GM18870 (cell line): ENCODE results near the gene ECT2L.
"Not testable (repeated sequence)": the region's sequence is repeated elsewhere in the genome, so short reads cannot be mapped to it uniquely, and the experiment has no call there.

Source experiments
- ATAC-seq: cut with Tn5 transposase; IDR thresholded peaks from one replicate; pipeline ENCODE4 v1.9.1; 2021; ENCODE audit warnings: moderate library complexity; ENCODE audit not compliant: unreplicated experiment

The ECT2L gene

GRCh38 chr6:138923561-138923960 is 127.7 kb downstream of the ECT2L start:
- ATAC-seq: no peak

- ATAC-seq: no peak
Measured at GRCh38 chr6:138925806-138926205, 129.9 kb downstream of the ECT2L start.

- no peak for ATAC-seq
Measured at GRCh38 chr6:138926579-138926978, 130.7 kb downstream of the ECT2L start.

- ATAC-seq: no peak
Measured at GRCh38 chr6:138931660-138932059, 135.8 kb downstream of the ECT2L start.

- not testable (repeated sequence) for ATAC-seq
Measured at GRCh38 chr6:138936873-138937272, 141.0 kb downstream of the ECT2L start.

- ATAC-seq: no peak
Measured at GRCh38 chr6:138943089-138943625, 147.3 kb downstream of the ECT2L start.

GRCh38 chr6:138944412-138944811 is 148.5 kb downstream of the ECT2L start:
- no peak for ATAC-seq

GRCh38 chr6:138945354-138945753 is 149.5 kb downstream of the ECT2L start:
- no peak for ATAC-seq

- no peak for ATAC-seq
Measured at GRCh38 chr6:138948004-138948403, 152.1 kb downstream of the ECT2L start.

GRCh38 chr6:138948546-138949179 is 152.8 kb downstream of the ECT2L start:
- no peak for ATAC-seq

GRCh38 chr6:138953451-138953850 is 157.6 kb downstream of the ECT2L start:
- ATAC-seq: peak; percentile 47
